ENCODE results near the gene ZFP90.

DNA sequence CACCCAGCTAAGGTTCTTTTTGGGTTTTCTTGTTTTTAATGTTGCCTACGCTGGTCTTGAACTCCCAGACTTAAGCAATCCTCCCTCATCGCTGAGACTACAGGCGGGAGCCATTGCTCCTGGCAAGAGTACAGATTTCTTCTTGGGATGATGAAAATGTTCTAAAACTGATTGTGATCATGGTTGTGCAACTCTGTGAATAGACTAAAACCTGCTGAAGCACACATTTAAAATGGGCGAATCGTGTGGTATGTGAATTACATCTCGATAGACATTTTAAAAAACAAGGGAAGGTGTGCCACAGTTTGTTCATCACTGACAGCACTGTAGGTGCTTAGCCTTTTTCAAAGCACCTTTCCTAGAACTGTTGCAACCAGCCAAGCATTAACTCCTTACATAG lies 57.2 kb downstream of the ZFP90 start:
- TF ChIP-seq EZH2 (IDR thresholded peaks at IDR 0.05) (no peak), POLR2A (IDR thresholded peaks at IDR 0.05; ENCODE audit: borderline replicate concordance, extremely low read depth, insufficient read depth, insufficient read length) (no peak)
- TF ChIP-seq, protein P1, sequence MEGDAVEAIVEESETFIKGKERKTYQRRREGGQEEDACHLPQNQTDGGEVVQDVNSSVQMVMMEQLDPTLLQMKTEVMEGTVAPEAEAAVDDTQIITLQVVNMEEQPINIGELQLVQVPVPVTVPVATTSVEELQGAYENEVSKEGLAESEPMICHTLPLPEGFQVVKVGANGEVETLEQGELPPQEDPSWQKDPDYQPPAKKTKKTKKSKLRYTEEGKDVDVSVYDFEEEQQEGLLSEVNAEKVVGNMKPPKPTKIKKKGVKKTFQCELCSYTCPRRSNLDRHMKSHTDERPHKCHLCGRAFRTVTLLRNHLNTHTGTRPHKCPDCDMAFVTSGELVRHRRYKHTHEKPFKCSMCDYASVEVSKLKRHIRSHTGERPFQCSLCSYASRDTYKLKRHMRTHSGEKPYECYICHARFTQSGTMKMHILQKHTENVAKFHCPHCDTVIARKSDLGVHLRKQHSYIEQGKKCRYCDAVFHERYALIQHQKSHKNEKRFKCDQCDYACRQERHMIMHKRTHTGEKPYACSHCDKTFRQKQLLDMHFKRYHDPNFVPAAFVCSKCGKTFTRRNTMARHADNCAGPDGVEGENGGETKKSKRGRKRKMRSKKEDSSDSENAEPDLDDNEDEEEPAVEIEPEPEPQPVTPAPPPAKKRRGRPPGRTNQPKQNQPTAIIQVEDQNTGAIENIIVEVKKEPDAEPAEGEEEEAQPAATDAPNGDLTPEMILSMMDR (IDR thresholded peaks at IDR 0.05 in 2 of 3, conservative IDR thresholded peaks at IDR 0.05 in 1 of 3; ENCODE audit: borderline replicate concordance in 1 of 3, insufficient read depth in 1 of 3, low read depth in 2 of 3, low read length in 2 of 3): no peak
